Urothelium cell line (cell line): ENCODE data around the gene MS4A4E.
"Not testable (repeated sequence)": the region's sequence is repeated elsewhere in the genome, so short reads cannot be mapped to it uniquely, and the experiment has no call there.

Source experiments
- DNase-seq: peaks from one replicate; pipeline ENCODE4 v3.0.0; 2011; ENCODE audit warnings: low spot score, mixed read lengths
- FAIRE-seq: peaks from 2 replicates; lab custom pipeline; 2011; peaks lifted over from hg19 to GRCh38; lab: Jason Lieb, UNC

Gene MS4A4E

GRCh38 chr11:60182541-60183330 is 60.2 kb downstream of the MS4A4E start, which contains the start of gene MS4A6A:
Gene MS4A6A, minus strand, starts transcription at chr11:60183083. Its CDS starts 1,356 bp downstream, at chr11:60181727.
- DNase-seq (no peak), FAIRE-seq (no peak)

- DNase-seq (no peak), FAIRE-seq (no peak)
Observed at GRCh38 chr11:60175860-60176275, 67.1 kb downstream of the MS4A4E start.

GRCh38 chr11:60172011-60172410 is 70.9 kb downstream of the MS4A4E start:
- FAIRE-seq = no peak
- no peak for DNase-seq

- DNase-seq = peak; percentile 24
- FAIRE-seq = no peak
Observed at GRCh38 chr11:60170566-60170965, 72.4 kb downstream of the MS4A4E start.

- peak; percentile 78 for FAIRE-seq
- peak; percentile 78 for DNase-seq
Observed at GRCh38 chr11:60169264-60169915, 73.5 kb downstream of the MS4A4E start.

- FAIRE-seq = no peak
- no peak for DNase-seq
Observed at GRCh38 chr11:60168306-60168705, 74.6 kb downstream of the MS4A4E start.

DNA sequence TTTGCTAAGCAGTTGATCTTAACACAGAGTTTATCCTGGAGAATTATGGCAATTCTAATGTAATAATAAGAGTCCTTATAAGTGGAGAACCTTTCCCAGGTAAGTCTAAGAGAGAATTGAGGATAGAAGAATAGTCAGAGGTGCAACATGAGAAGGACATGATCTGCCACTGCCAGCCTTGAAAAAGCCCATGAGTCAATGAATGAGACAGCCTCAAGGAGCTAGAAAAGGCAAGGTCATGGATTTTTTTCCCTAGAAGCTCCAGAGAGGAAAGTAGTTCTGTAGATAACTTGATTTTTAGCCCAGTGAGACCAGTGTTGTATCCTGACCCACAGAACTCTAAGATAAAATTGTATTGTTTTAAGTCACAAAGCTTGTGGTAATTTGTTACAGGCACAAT is 77.0 kb downstream of the MS4A4E start:
- peak; percentile 13 for DNase-seq
- no peak for FAIRE-seq

DNA sequence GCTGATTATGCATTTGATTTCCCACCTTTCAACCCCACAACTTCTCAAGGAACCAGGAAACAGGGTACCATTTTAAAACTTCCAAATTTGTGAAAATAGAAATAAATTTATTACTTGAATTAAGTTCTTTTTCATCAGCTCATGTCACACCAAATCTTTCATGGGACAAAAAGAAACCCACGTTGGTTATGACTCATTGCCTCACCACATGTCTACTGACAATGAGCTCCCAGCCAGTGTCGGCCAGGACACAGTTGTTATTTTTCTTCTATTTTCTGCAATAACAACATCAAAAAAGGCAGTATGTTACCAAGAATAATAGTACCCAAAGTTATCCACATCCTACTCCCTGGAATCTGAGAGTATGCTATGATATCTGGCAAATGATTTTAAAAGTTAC is 77.4 kb downstream of the MS4A4E start:
- peak; percentile 26 for DNase-seq

GRCh38 chr11:60164550-60165075 is 78.3 kb downstream of the MS4A4E start:
- FAIRE-seq (no peak), DNase-seq (no peak)

More for the DNA sequence above, 77.4 kb downstream of the MS4A4E start:
- FAIRE-seq = no peak

DNA sequence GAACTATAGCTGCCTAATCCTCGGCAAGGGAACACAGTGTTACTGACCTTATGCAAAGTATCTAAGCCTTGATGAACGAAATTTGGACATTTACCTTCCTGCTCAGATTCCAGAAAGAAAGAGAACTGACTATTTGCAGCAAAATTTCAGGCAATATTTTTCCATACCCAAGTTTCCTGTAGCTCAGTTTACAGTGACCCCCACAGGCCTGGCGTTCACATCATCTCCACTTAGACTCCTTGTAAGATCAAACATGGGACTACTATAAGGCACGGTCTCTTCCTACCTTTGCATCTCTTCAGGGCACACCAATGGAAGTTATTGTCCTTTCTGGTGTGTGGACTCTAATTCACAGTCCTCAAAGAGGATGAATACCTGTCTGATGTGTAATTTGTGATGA is 81.2 kb downstream of the MS4A4E start:
- no peak for DNase-seq
- FAIRE-seq = no peak

DNA sequence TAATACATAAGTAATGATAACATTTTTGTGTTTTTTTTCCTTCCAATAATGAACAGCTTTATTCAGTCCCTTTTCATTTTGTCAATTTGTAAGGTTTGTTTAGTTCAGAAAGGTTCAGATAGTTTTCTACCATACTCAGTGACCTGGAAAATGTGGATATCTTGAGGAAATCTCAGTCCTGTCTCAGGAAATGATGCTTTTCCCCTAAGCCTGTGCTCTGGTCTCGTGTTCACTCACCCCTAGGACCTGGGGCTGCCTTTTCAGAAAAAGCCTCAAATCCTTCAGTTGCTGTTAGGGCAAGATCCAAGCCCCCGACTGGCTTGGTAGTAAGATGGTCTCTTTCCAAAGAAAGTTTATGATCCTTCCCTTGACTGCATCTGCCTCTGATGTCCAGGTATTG is 81.8 kb downstream of the MS4A4E start:
- DNase-seq = no peak
- no peak for FAIRE-seq

GRCh38 chr11:60159868-60160267 is 83.1 kb downstream of the MS4A4E start:
- DNase-seq = no peak
- no peak for FAIRE-seq

- FAIRE-seq (no peak), DNase-seq (no peak)
Observed at GRCh38 chr11:60159284-60159683, 83.7 kb downstream of the MS4A4E start.

GRCh38 chr11:60158636-60159035 is 84.3 kb downstream of the MS4A4E start:
- no peak for DNase-seq
- no peak for FAIRE-seq

DNA sequence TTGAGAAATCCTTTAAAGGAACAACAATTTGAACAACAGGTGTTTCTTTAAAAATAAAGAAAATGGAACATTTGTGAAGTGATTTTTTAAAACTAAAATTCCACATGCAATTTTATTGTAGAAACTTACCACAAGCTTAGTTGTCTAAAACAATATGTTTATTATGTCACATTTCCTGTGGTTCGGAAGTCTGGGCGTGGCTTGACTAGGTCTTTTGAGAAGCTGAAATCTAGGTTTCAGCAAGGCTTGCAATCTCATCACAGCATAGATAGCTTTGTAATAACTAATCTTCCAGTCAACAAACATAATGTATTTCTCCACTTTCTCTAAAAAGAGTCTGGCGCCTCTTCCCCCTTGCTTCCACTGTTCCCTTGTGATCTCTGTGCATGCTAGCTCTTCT is 87.0 kb downstream of the MS4A4E start:
- no peak for DNase-seq
- no peak for FAIRE-seq

DNA sequence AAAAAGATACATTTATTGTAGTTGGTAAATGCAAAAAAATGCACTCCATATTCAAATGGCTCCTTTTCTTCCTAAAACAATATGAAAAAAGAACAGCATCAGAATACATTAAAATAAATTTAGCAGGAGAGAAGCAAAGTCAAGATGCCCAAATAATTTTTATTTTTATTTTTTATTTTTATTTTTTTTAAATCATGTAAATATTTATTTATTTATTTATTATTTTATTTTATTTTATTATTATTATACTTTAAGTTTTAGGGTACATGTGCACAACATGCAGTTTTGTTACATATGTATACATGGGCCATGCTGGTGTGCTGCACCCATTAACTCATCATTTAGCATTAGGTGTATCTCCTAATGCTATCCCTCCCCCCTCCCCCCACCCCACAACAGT is 90.2 kb downstream of the MS4A4E start:
- DNase-seq, FAIRE-seq: not testable (repeated sequence)

GRCh38 chr11:60150279-60150678 is 92.7 kb downstream of the MS4A4E start:
- DNase-seq = no peak
- no peak for FAIRE-seq
